HepG2 (cell line): ENCODE results near the gene BMF. TPM values are rescaled to one million over a fixed set of nuclear protein-coding genes. Genes with fewer than 3 reads are reported as not detected.

Experiments
- ATAC-seq: fragments of 200-7000 bp; cut with Tn5 transposase; 3 replicates; pipeline ENCODE4 v1.9.1; 2020; ENCODE audit warnings: mild to moderate bottlenecking, moderate library complexity
- BruUV-seq: library from RNA; stranded (reverse); fragments of 400-500 nt; replicated peaks from 2 replicates; lab custom pipeline; 2021; lab: Mats Ljungman, UMichigan
- CTCF ChIA-PET: fragments of 300-600 bp; formaldehyde crosslinking; extraction: SDS; loops from one replicate; lab custom pipeline; 2021; ENCODE audit warnings: low total read pairs, inconsistent platforms, low intra/inter-chr PET ratio; lab: Yijun Ruan, JAX
- POLR2A ChIA-PET: fragments of 350-600 bp; sonication (Branson Sonifier 250); formaldehyde crosslinking; loops from one replicate; lab custom pipeline; 2020; ENCODE audit warnings: antibody characterized with exemption, inconsistent platforms; lab: Yijun Ruan, JAX
- DNase-seq: peaks from one replicate; pipeline ENCODE4 v3.0.0-alpha.2; 2015; ENCODE audit warnings: low spot score
- FAIRE-seq: peaks from 3 replicates; lab custom pipeline; 2011; peaks lifted over from hg19 to GRCh38; lab: Jason Lieb, UNC
- H2AFZ ChIP-seq: one replicate; pipeline ENCODE4 v1.6.1; 2011; ENCODE audit warnings: low read length, inconsistent platforms
- H3K27ac ChIP-seq: fragments of 300-600 bp; 3 replicates; pipeline ENCODE4 v1.8.0; 2011; ENCODE audit warnings: mixed run types, mild to moderate bottlenecking, mixed read lengths, low read length, inconsistent platforms; ENCODE audit not compliant: insufficient read depth; ENCODE audit errors: extremely low read length
- H3K27me3 ChIP-seq, 2 experiments: fragments of 200-600 bp in 1 of 2; 2 replicates in 1 of 2; 3 replicates in 1 of 2; pipeline versions ENCODE4 v1.6.0 to v1.8.0; 2011; ENCODE audit warnings: low read length in 2 of 2, mild to moderate bottlenecking in 2 of 2, moderate library complexity in 2 of 2, inconsistent platforms in 1 of 2; ENCODE audit not compliant: insufficient read depth in 2 of 2, control insufficient read depth in 1 of 2
- H3K36me3 ChIP-seq, 2 experiments: fragments of 200-600 bp in 1 of 2; replicated peaks in 1 of 2; 2 replicates in 1 of 2; 3 replicates in 1 of 2; pipeline versions ENCODE4 v1.5.1 to v1.8.0; 2011; ENCODE audit warnings: low read length in 2 of 2, inconsistent platforms in 1 of 2; ENCODE audit not compliant: insufficient read depth in 2 of 2, control insufficient read depth in 1 of 2
- H3K4me1 ChIP-seq: 2 replicates; pipeline ENCODE4 v1.5.1; 2012; ENCODE audit warnings: low read length, inconsistent platforms; ENCODE audit not compliant: insufficient read depth
- H3K4me2 ChIP-seq: 2 replicates; pipeline ENCODE4 v1.6.0; 2011; ENCODE audit warnings: low read depth, low read length, inconsistent platforms
- H3K4me3 ChIP-seq, 3 experiments: fragments of 200-600 bp in 1 of 3; sonication (generic), shearing (Covaris generic) in 1 of 3; replicated peaks in 1 of 3; 2 replicates each; pipeline ENCODE4 v1.5.1; 2011 to 2016; ENCODE audit warnings: low read length in 3 of 3, inconsistent platforms in 2 of 3, low read depth in 2 of 3, mild to moderate bottlenecking in 2 of 3, control low read depth in 1 of 3, mixed read lengths in 1 of 3; ENCODE audit not compliant: insufficient read depth in 1 of 3
- H3K79me2 ChIP-seq: one replicate; pipeline ENCODE4 v1.6.1; 2011; ENCODE audit warnings: low read length, inconsistent platforms; ENCODE audit not compliant: insufficient read depth
- H3K9ac ChIP-seq: 2 replicates; pipeline ENCODE4 v1.6.0; 2011; ENCODE audit warnings: mild to moderate bottlenecking, low read depth, low read length, inconsistent platforms; ENCODE audit not compliant: insufficient read depth
- H3K9me3 ChIP-seq: 2 replicates; pipeline ENCODE4 v1.5.1; 2012; ENCODE audit warnings: mild to moderate bottlenecking, low read length
- H4K20me1 ChIP-seq: 2 replicates; pipeline ENCODE4 v1.6.0; 2011; ENCODE audit warnings: inconsistent platforms, mild to moderate bottlenecking, low read length, moderate library complexity; ENCODE audit not compliant: insufficient read depth
- AKAP8 ChIP-seq: sonication (generic); formaldehyde crosslinking; IDR thresholded peaks from 2 replicates; pipeline ENCODE4 v1.5.1; 2020; ENCODE audit warnings: mild to moderate bottlenecking, missing genetic modification reagents
- BCLAF1 ChIP-seq: fragments of 450-650 bp; IDR thresholded peaks from 2 replicates; pipeline ENCODE4 v1.6.1; 2017; ENCODE audit warnings: mild to moderate bottlenecking
- CENPT ChIP-seq: sonication (generic); formaldehyde crosslinking; IDR thresholded peaks from 2 replicates; pipeline ENCODE4 v1.8.0; 2022; ENCODE audit warnings: low read depth, mild to moderate bottlenecking, moderate library complexity, missing genetic modification reagents
- FLYWCH1 ChIP-seq: sonication (generic); formaldehyde crosslinking; IDR thresholded peaks from 2 replicates; pipeline ENCODE4 v1.8.1; 2023; ENCODE audit warnings: mild to moderate bottlenecking, missing genetic modification reagents
- HDAC6 ChIP-seq: fragments of 200-600 bp; sonication (generic); IDR thresholded peaks from 2 replicates; pipeline ENCODE4 v1.7.0; 2017; ENCODE audit warnings: mild to moderate bottlenecking, antibody characterized with exemption, low read length, low read depth
- KDM5B ChIP-seq: sonication (generic); formaldehyde crosslinking; IDR thresholded peaks from 2 replicates; pipeline ENCODE4 v1.4.0; 2020; ENCODE audit warnings: missing genetic modification reagents, mild to moderate bottlenecking, borderline replicate concordance
- SOX6 ChIP-seq, 2 experiments: fragments of 450-650 bp in 1 of 2; sonication (generic) in 1 of 2; formaldehyde crosslinking in 1 of 2; IDR thresholded peaks; 2 replicates each; pipeline versions ENCODE4 v1.4.0 to v1.6.1; 2017 to 2020; ENCODE audit warnings: antibody characterized with exemption in 1 of 2, mild to moderate bottlenecking in 1 of 2, missing genetic modification reagents in 1 of 2
- ZMYM2 ChIP-seq: sonication (generic); formaldehyde crosslinking; IDR thresholded peaks from 2 replicates; pipeline ENCODE4 v1.8.0; 2022; ENCODE audit warnings: mild to moderate bottlenecking, missing genetic modification reagents
- ZMYM3 ChIP-seq: sonication (generic); formaldehyde crosslinking; IDR thresholded peaks from 2 replicates; pipeline ENCODE4 v1.5.1; 2020; ENCODE audit warnings: mild to moderate bottlenecking, missing genetic modification reagents
- ZNF891 ChIP-seq: sonication (generic); formaldehyde crosslinking; IDR thresholded peaks from 2 replicates; pipeline ENCODE4 v1.5.0; 2020; ENCODE audit warnings: mild to moderate bottlenecking, missing genetic modification reagents
- WGBS: methylation state at CpG from one replicate; pipeline ENCODE4 v1.1.6; 2017; ENCODE audit warnings: low lambda C conversion rate; 5-methylcytosine and 5-hydroxymethylcytosine counted together
- in situ Hi-C: cut with HindIII; loops from 2 replicates; pipeline ENCODE4 v1.10.0; 2017; ENCODE audit warnings: low pct_unique_long_range_greater_than_20kb; ENCODE audit not compliant: extremely low pct_ligation_motif_present
- intact Hi-C: fragments of 100-400 bp; cut with micrococcal nuclease; formaldehyde crosslinking; loops from one replicate; pipeline ENCODE4 v1.10.0; 2022; ENCODE audit not compliant: unreplicated experiment
- polyA plus RNA-seq, 8 experiments: library from polyadenylated mRNA; depleted of rRNA in 3 of 8; stranded (reverse) in 7 of 8; unstranded in 1 of 8; fragments of >200 nt; fragmentation: Illumina TruSeq in 4 of 8; extraction: Trizol in 4 of 8; gene quantifications; 2 replicates each; pipeline versions ENCODE4 v1.2.1 to v1.2.3, GENCODE V29; 2011 to 2016; ENCODE audit warnings: low read depth in 4 of 8, missing spikeins in 1 of 8, mixed read lengths in 1 of 8; ENCODE audit not compliant: insufficient read depth in 1 of 8
- total RNA-seq, 5 experiments: library from RNA; depleted of rRNA; stranded (reverse); fragments of >200 nt; fragmentation: Illumina TruSeq; extraction: Trizol; gene quantifications; 2 replicates each; pipeline ENCODE4 v1.2.3, GENCODE V29; 2016; ENCODE audit warnings: low read depth in 1 of 5

Gene BMF
- total and polyA plus RNA-seq, 2 of the 13 experiments (the other 11 are each of a cell fraction or from before 2014, with no cell fraction given) = 8.7 to 15.9 TPM

GRCh38 chr15:40149339-40149738 is 40.7 kb upstream of the BMF start:
- no peak overlapping the region for H3K4me2 ChIP-seq
- peaks cover 2 to 28% of the 10 kb centered on the region in 2 experiments; a peak in 3 of 5 replicates for H3K27me3 ChIP-seq
- no peak for DNase-seq
- POLR2A ChIA-PET = no interaction called here
- H3K27ac ChIP-seq = no peak overlapping the region
- no peaks in the 10 kb centered on the region for H3K36me3 ChIP-seq
- H3K4me1 ChIP-seq = peaks cover 8% of the 10 kb centered on the region
- BruUV-seq = no TSS peak
- FAIRE-seq = no peak
- TF ChIP-seq FLYWCH1 (CRISPR knock-in tag) = no peak
- no peak for TF ChIP-seq BCLAF1
- TF ChIP-seq HDAC6 = no peak
- TF ChIP-seq SOX6 (IDR thresholded peaks at IDR 0.05) = no peak
- no peak for TF ChIP-seq SOX6 (CRISPR knock-in tag; IDR thresholded peaks at IDR 0.05)
- TF ChIP-seq ZNF891 (CRISPR knock-in tag) = no peak
- TF ChIP-seq KDM5B (CRISPR knock-in tag) = no peak
- no peak for TF ChIP-seq ZMYM2 (CRISPR knock-in tag)
- TF ChIP-seq AKAP8 = no peak
- no peak for TF ChIP-seq ZMYM3
- TF ChIP-seq CENPT (CRISPR knock-in tag) = no peak
- intact Hi-C loops (no loop called here), in situ Hi-C loops (no loop called here)
- no peaks in the 10 kb centered on the region for H4K20me1 ChIP-seq
- no peak for ATAC-seq
- H3K79me2 ChIP-seq = no peaks in the 10 kb centered on the region
- WGBS = 68% methylated on average over 4 of the region's 4 CpGs
- no peak overlapping the region for H3K9ac ChIP-seq
- H3K4me3 ChIP-seq = no peak overlapping the region
- no peak overlapping the region for H2AFZ ChIP-seq
- CTCF ChIA-PET = no interaction called here
- no peaks in the 10 kb centered on the region for H3K9me3 ChIP-seq
